Head of caudate nucleus (tissue), 42 donors: Measurements from ENCODE around the gene ACVR1.
"Not testable (repeated sequence)": the region's sequence is repeated elsewhere in the genome, so short reads cannot be mapped to it uniquely, and the experiment has no call there.

Experiments used
- DNase-seq, 42 donors: peaks; one replicate each; pipeline versions ENCODE4 v3.0.0 to v3.0.0-alpha.2; 2020 to 2021; ENCODE audit warnings: mixed read lengths in 7 of 42
- intact Hi-C: fragments of 100-400 bp; cut with DNase I; formaldehyde crosslinking; loops from one replicate; pipeline ENCODE4 v1.15.0; 2022

Gene ACVR1

DNA sequence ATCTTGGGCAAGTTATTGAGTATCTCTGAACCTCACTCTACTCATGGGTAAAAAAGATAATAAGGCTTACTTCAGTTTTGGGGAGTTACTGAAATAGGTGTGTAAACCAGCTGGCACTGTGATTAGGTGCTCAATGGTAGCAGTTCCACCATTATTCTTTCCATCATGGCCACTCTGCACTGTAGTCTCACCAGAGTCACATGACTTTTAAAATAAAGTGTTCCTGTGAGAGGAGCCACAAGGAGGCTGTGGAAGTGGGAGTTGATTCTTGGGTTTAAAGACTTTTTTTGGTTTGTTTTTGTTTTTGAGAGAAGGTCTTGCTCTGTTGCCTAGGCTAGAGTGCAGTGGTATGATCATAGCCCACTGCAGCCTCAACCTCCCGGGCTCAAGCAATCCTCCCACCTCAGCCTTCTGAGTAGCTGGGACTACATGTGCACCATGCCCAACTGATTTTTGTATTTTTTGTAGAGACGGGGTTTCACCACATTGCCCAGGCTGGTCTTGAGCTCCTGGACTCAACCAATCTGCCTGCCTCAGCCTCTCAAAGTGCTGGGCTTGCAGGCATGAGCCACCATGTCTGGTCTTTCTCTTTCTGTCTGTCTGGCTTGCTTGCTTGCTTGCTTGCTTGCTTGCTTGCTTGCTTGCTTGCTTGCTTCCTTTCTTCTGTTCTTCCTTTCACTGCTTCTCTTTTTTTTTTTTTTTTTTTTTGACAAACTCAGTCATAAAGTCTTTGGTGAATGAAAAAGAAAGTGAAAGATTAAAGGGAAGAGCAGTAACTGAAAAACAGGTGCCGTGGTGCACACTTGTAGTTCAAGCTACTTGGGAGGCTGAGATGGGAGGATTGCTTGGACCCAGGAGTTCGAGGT is 21.2 kb upstream of the ACVR1 start:
- DNase-seq = no peak
- intact Hi-C loops = no loop called here

DNA sequence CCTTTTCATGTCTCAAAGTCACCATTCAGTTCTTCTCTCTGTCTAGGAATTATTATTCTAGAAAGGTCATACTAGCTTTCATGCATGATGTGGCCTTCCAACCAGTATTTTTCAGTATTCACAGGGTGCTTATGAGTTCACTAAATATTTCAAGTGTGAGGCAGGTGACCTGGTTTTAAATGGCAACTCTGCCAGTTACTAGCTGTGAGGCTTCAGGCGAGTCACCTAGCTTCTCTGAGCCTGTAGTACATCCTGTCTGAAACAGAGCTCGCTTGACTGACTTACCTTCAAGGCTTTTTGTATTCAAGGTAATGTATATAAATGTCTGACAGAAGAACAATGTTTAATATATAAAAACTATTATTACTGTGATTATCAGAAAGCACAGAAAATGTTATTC is 19.4 kb upstream of the ACVR1 start:
- intact Hi-C loops = no loop called here
- no peak for DNase-seq

DNA sequence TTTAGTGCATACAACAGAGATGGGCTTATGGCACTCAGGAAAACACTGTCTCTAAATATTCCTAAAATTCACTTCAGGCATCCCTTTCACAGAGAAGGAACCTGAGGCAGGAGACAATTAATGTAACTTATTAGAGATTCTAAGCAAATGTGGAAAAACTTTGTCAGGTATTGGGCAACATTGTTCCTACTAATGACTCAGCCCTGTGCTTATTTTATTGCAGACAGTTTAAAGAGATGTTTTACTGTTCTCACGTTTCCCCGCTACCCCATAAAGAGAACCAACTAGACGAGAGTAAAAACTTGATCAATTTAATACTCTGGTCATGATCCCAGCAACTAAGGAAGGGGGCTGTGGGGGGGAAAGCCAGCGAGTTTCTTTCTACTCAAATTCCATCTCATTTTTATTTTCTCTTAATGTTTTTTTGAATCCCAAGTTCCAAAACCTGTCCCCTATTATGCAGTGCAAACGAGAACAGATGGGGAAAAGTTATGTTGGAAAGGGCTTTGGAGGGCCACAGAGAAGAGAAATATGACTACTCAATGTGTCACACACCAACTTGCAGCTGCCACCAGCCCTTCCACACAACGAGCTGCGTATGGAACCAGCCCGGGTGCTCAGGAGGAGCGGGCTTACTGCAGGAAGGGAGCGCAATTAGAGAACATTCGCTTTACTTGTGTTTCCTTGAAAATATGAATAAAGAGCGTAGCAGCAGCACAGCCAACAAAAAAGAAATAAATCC is 18.7 kb upstream of the ACVR1 start:
- peak in 1 of 42 donors; percentile 3 for DNase-seq
- intact Hi-C loops = no loop called here

DNA sequence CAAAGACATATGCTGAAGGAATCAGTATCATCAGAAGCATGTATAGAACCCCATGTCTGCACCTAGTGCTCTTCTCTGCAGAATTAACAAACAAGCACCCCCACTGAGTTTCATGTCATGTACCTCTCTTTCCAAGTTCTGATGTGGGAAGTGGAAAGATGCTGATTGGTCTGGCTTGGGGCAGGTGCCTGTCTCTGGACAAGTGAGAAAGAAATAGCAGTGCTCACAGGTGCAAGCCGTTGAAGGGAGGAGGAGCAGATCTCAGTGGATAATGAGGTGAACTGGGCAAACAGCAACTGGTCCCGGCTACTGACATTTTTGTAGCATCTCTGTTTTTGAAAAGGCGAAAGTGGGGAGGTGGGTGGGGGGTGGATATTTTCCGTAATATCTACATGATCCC is 17.5 kb upstream of the ACVR1 start:
- DNase-seq = no peak
- intact Hi-C loops = no loop called here

- intact Hi-C loops = no loop called here
Observed at GRCh38 chr2:157891643-157892041, 15.5 kb upstream of the ACVR1 start.

GRCh38 chr2:157890969-157891642 is 15.0 kb upstream of the ACVR1 start:
- no peak for DNase-seq
- intact Hi-C loops = no loop called here

More at GRCh38 chr2:157891643-157892041, 15.5 kb upstream of the ACVR1 start:
- DNase-seq = no peak

- DNase-seq = no peak
- intact Hi-C loops = no loop called here
Observed at GRCh38 chr2:157887946-157888345, 11.8 kb upstream of the ACVR1 start.

DNA sequence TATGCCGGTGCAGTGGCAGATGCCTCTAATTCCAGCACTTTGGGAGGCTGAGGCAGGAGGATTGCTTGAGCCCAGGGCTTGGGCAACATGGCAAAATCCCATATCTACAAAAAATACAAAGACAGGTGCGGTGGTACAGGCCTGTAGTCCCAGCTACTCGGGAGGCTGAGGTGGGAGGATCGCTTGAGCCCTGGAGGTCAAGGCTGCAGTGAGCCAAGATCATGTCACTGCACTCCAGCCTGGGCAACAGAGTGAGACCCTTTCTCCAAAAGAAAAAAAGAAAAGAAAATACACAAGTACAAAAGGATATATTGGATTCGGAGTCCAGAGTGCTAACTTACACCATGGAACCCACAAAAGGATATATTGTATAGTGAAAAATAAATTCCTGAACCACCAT is 8.4 kb upstream of the ACVR1 start:
- intact Hi-C loops, DNase-seq: not testable (repeated sequence)

- DNase-seq = no peak
- intact Hi-C loops = no loop called here
Observed at GRCh38 chr2:157880927-157881326, 4.8 kb upstream of the ACVR1 start.

GRCh38 chr2:157877761-157878400 is 1.8 kb upstream of the ACVR1 start:
- DNase-seq = no peak
- intact Hi-C loops = no loop called here

GRCh38 chr2:157876786-157877138 is 632 bp upstream of the ACVR1 start:
- peak in 6 of 42 donors; percentile 5 to 43 (median 12) for DNase-seq
- intact Hi-C loops = no loop called here

GRCh38 chr2:157875641-157876065 is 477 bp downstream of the ACVR1 start:
- DNase-seq = peak in 7 of 42 donors; percentile 19 to 71 (median 42)
- intact Hi-C loops = no loop called here

GRCh38 chr2:157874997-157875640 is 1.0 kb downstream of the ACVR1 start:
- intact Hi-C loops = no loop called here
- peak in 38 of 42 donors; percentile 3 to 60 (median 27) for DNase-seq

GRCh38 chr2:157874348-157874747 is 1.8 kb downstream of the ACVR1 start:
- DNase-seq = peak in 29 of 42 donors; percentile 2 to 60 (median 20)
- intact Hi-C loops = no loop called here

DNA sequence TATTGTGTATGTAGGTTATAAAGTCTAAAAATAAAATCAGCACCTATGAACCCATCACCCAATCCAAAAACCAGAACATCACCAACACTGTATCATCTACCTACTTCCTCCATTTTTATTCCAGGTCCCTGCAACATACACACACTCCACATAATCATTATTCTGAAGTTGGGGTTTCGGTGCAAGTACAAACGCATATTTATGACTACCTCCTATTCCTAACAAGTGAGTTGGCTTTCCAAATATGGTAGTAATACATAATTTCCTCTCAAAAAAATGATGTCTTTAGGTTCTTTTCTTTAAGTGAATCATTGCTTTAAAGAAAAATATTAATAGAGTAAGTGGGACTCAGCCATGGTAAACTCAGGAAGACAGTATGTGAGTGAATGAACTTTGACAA is 3.3 kb downstream of the ACVR1 start:
- DNase-seq = no peak
- intact Hi-C loops = no loop called here

DNA sequence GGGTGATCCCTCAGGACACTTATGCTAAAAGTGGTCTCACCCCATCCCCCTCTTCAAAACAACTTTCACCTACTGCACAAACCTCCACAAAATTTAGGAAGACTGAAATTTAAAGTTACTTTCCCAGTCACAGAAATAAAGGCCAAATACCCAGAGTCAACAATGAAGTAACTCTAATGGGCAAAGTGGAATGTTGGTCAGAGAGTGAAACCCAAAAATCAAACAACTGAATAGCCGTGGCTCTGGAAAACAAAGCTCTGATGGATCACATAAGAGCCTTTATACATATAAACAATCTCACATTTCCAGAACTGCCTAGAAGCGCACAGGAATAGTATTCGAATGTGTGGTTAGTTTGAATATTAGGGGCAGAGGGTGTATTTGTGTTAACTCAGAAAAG is 4.7 kb downstream of the ACVR1 start:
- intact Hi-C loops = no loop called here
- no peak for DNase-seq

DNA sequence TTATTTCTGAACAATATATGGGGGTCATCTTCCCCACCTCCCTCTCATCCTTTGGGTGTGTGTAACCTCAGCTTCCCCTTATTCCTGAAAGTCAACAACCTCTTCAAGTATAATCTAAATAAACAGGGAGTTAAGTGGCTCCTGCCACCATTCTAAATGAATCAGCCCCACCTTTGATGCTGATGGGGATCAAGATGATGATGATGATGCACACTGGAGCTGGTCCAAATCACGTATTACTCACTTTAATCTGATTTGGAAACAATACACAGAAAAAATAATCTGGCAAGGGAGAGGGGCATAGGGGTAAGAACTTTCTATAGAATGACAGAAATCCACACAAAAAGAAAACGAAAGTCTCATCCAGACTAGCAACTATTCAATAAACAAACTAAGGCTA is 7.1 kb downstream of the ACVR1 start:
- intact Hi-C loops = no loop called here
- DNase-seq = no peak

DNA sequence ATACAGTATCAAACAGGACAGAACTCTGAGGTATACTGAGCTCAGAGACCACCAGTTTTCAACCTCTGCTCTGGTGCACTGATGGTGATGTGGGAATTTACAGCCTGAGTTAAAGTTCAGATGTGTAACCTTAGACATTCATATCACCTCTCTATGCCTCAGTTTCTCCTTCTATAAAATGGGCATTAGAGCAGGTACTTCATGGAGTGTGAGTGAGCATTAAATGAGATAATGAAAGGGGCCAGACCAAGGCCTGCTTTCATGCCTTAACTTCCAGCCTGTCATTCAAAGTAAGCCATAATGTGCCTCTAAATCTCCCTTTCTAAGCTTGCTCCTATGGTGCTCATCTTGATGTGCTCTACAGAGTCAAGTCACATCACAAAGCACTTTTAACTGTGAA is 8.4 kb downstream of the ACVR1 start:
- no peak for DNase-seq
- intact Hi-C loops = no loop called here
